ENCODE data around the gene SNAI3. TPM values are rescaled to one million over a fixed set of nuclear protein-coding genes. Genes with fewer than 3 reads are reported as not detected.

SNAI3 gene
- total and polyA plus RNA-seq, 9 of the 15 experiments (the other 6 are each of a cell fraction or from before 2014, with no cell fraction given), result 0.04 to 4.1 (median 0.80) TPM; not detected in 1

GRCh38 chr16:88677721-88678120 is 8.6 kb downstream of the SNAI3 start:
- no peak overlapping the region for H3K4me2 ChIP-seq (ENCODE audit: insufficient read depth, low read length)
- no peak overlapping the region for H2AFZ ChIP-seq (ENCODE audit: low read depth, low read length)
- FAIRE-seq, result no peak
- H3K36me3 ChIP-seq (ENCODE audit: control insufficient read depth, insufficient read depth, low read length), result peaks cover 3% of the 10 kb centered on the region; the same call in 1 of the 3 replicates
- H3K4me3 ChIP-seq, result no peak overlapping the region
- H3K79me2 ChIP-seq (ENCODE audit: control insufficient read depth, insufficient read depth, low read length), result no peaks in the 10 kb centered on the region
- WGBS (ENCODE audit: insufficient coverage, low coverage, missing lambda C conversion rate), result 67% methylated on average over 13 of the region's 13 CpGs
- CTCF ChIA-PET (ENCODE audit: low intra/inter-chr PET ratio), result no interaction called here
- H3K9ac ChIP-seq (ENCODE audit: insufficient read depth in 1 of 2, low read depth in 2 of 2, low read length in 2 of 2), result no peak overlapping the region
- H3K27me3 ChIP-seq (ENCODE audit: control insufficient read depth in 2 of 2, insufficient read depth in 2 of 2, low read length in 2 of 2), result no peaks in the 10 kb centered on the region
- H3K9me1 ChIP-seq (ENCODE audit: control insufficient read depth, insufficient read depth, low read length), result no peaks in the 10 kb centered on the region
- H3K9me3 ChIP-seq (replicated peaks; ENCODE audit: control insufficient read depth, insufficient read depth, low read depth, low read length), result no peaks in the 10 kb centered on the region
- ATAC-seq, result no peak
- BruUV-seq (replicated peaks), result no TSS peak
- no peaks in the 10 kb centered on the region; the same call in 1 of the 2 replicates for H4K20me1 ChIP-seq (replicated peaks; ENCODE audit: control insufficient read depth, insufficient read depth, low read length)
- intact Hi-C loops (cut with micrococcal nuclease), result no loop called here
- POLR2A ChIA-PET, result interaction anchor here (0.7 to 1.8 kb wide), 3 partner anchors 15 to 132 kb away, joined by 3 to 10 read pairs (median 4); partner anchors contain the start of gene MVD
- H3K27ac ChIP-seq (ENCODE audit: extremely low read depth, low read depth, low read length), result no peak overlapping the region
- in situ Hi-C loops (cut with MboI), result no loop called here
- H3K4me1 ChIP-seq (replicated peaks in 1 of 2; ENCODE audit: control insufficient read depth in 2 of 2, insufficient read depth in 2 of 2, low read length in 2 of 2), result peaks cover 0 to 43% of the 10 kb centered on the region in 2 experiments; a peak in 2 of 5 replicates
- DNase-seq (ENCODE audit: extremely low read depth in 1 of 4, low spot score in 3 of 4), result no peak
- TF ChIP-seq LCOR (CRISPR knock-in tag; IDR thresholded peaks at IDR 0.05) (no peak), SMAD1 (IDR thresholded peaks at IDR 0.05; ENCODE audit: low read depth, low read length, partially characterized antibody) (no peak), NR2C1 (IDR thresholded peaks at IDR 0.05) (no peak), NR2C1 (tag; IDR thresholded peaks at IDR 0.05) (no peak), REST (IDR thresholded peaks at IDR 0.05; ENCODE audit: borderline replicate concordance) (no peak), REST (CRISPR knock-in tag; IDR thresholded peaks at IDR 0.05; ENCODE audit: low read depth) (no peak), PHF21A (IDR thresholded peaks at IDR 0.05; ENCODE audit: borderline replicate concordance, low read depth) (no peak), PRMT5 (CRISPR knock-in tag; IDR thresholded peaks at IDR 0.05) (no peak), SPI1 (IDR thresholded peaks at IDR 0.05; ENCODE audit: borderline replicate concordance, low read depth, low read length) (no peak), PTTG1 (tag; IDR thresholded peaks at IDR 0.05; ENCODE audit: low read depth) (no peak), ZNF551 (CRISPR knock-in tag; IDR thresholded peaks at IDR 0.05) (no peak), NFATC3 (IDR thresholded peaks at IDR 0.05) (no peak), SRSF7 (optimal IDR thresholded peaks at IDR 0.05; ENCODE audit: low read depth, low read length) (no peak)

Measured in K562 (cell line).